ENCODE measurements around the gene CYP3A4. TPM values are rescaled to one million over a fixed set of nuclear protein-coding genes. Genes with fewer than 3 reads are reported as not detected.
A peak's percentile ranks its signal among the peaks of the same experiment; 100 is the strongest.

The CYP3A4 gene
- total and polyA plus RNA-seq, 2 of the 13 experiments (the other 11 are each of a cell fraction or from before 2014, with no cell fraction given) = 0.11 to 0.24 TPM

- peak; percentile 67 for TF ChIP-seq TEF (CRISPR knock-in tag; IDR thresholded peaks at IDR 0.05)
- no peak for TF ChIP-seq ZNF260 (CRISPR knock-in tag; IDR thresholded peaks at IDR 0.05; ENCODE audit: borderline replicate concordance, low read depth)
- TF ChIP-seq ZNF652 (CRISPR knock-in tag; IDR thresholded peaks at IDR 0.05; ENCODE audit: borderline replicate concordance, low read depth) = no peak
- TF ChIP-seq MXI1 (IDR thresholded peaks at IDR 0.05; ENCODE audit: borderline replicate concordance, low read depth, low read length) = peak; percentile 41; the same call in 1 of the 3 replicates
- no peak for TF ChIP-seq BATF2 (CRISPR knock-in tag; IDR thresholded peaks at IDR 0.05)
- TF ChIP-seq MED13 (CRISPR knock-in tag; IDR thresholded peaks at IDR 0.05) = no peak
- TF ChIP-seq ZNF770 (CRISPR knock-in tag; IDR thresholded peaks at IDR 0.05) = no peak
- peak; percentile 64; the same call in 1 of the 2 replicates for TF ChIP-seq RFX1 (IDR thresholded peaks at IDR 0.05)
- TF ChIP-seq ZNF121 (CRISPR knock-in tag; IDR thresholded peaks at IDR 0.05) = peak; percentile 39; the same call in 1 of the 2 replicates
- TF ChIP-seq KLF16 (CRISPR knock-in tag; IDR thresholded peaks at IDR 0.05) = peak in 1 of 2 experiments; percentile 48; a peak in 2 of 4 replicates
- TF ChIP-seq USF2 (IDR thresholded peaks at IDR 0.05; ENCODE audit: low read depth, low read length) = peak; percentile 82
- peak; percentile 77; the same call in 1 of the 2 replicates for TF ChIP-seq USF2 (CRISPR knock-in tag; IDR thresholded peaks at IDR 0.05; ENCODE audit: borderline replicate concordance)
- peak; percentile 64 for TF ChIP-seq LCORL (IDR thresholded peaks at IDR 0.05)
- peak; percentile 53 for TF ChIP-seq LCORL (CRISPR knock-in tag; IDR thresholded peaks at IDR 0.05)
- peak; percentile 81; the same call in 1 of the 2 replicates for TF ChIP-seq ZBTB34 (CRISPR knock-in tag; IDR thresholded peaks at IDR 0.05)
- TF ChIP-seq ATF7 (IDR thresholded peaks at IDR 0.05) = no peak
- 0 out of 2 replicates have a peak, but pooled peaks have one; percentile 27 for TF ChIP-seq ATF7 (CRISPR knock-in tag; IDR thresholded peaks at IDR 0.05)
- peak; percentile 75; the same call in 1 of the 2 replicates for TF ChIP-seq ZBTB7B (CRISPR knock-in tag; IDR thresholded peaks at IDR 0.05)
- 0 out of 2 replicates have a peak, but pooled peaks have one; percentile 23 for TF ChIP-seq NAIF1 (CRISPR knock-in tag; IDR thresholded peaks at IDR 0.05; ENCODE audit: borderline replicate concordance)
These were observed 10.9 kb upstream of the CYP3A4 start (continued) for GRCh38 chr7:99794585-99795502.

Measured in HepG2 (cell line).